ENCODE measurements around the gene PPARD.

DNA sequence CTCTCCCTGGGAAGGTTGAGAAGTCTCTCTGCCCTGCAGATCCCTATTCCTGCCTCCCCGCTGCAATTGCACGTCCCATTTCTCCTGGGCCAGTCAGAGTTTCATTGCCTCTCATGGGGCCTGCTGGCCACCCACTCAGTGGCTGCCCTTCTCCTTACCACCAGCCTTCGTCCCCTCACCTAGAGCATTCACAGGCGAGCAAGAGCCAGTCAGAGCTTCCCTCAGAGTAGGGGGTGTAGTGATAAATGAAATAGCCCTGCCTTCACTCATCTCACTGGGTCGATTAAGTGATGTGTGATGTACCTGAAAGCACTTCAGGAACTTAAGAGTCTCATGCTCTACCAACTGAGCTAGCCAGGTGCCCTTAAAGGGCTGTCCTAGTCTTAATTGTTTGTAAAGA lies 57.8 kb downstream of the PPARD start:
- TF ChIP-seq, protein P1, sequence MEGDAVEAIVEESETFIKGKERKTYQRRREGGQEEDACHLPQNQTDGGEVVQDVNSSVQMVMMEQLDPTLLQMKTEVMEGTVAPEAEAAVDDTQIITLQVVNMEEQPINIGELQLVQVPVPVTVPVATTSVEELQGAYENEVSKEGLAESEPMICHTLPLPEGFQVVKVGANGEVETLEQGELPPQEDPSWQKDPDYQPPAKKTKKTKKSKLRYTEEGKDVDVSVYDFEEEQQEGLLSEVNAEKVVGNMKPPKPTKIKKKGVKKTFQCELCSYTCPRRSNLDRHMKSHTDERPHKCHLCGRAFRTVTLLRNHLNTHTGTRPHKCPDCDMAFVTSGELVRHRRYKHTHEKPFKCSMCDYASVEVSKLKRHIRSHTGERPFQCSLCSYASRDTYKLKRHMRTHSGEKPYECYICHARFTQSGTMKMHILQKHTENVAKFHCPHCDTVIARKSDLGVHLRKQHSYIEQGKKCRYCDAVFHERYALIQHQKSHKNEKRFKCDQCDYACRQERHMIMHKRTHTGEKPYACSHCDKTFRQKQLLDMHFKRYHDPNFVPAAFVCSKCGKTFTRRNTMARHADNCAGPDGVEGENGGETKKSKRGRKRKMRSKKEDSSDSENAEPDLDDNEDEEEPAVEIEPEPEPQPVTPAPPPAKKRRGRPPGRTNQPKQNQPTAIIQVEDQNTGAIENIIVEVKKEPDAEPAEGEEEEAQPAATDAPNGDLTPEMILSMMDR (IDR thresholded peaks at IDR 0.05), result no peak
- TF ChIP-seq POLR2A (IDR thresholded peaks at IDR 0.05), result no peak

Data from Peyer's patch (tissue), 4 donors.